ENCODE results near the gene SEC62. TPM values are rescaled to one million over a fixed set of nuclear protein-coding genes. Genes with fewer than 3 reads are reported as not detected.

SEC62 gene
- total and polyA plus RNA-seq, 2 experiments from 2014 or later, result 23.6 to 306 TPM

GRCh38 chr3:170023165-170023564 lies 56.6 kb downstream of the SEC62 start (continued):
- no peak for TF ChIP-seq REST (IDR thresholded peaks at IDR 0.05; ENCODE audit: unreplicated experiment)
- no peak for TF ChIP-seq ZNF331 (CRISPR knock-in tag; IDR thresholded peaks at IDR 0.05; ENCODE audit: low read depth)
- no peak for TF ChIP-seq EZH2phosphoT487 (IDR thresholded peaks at IDR 0.05; ENCODE audit: unreplicated experiment)
- TF ChIP-seq CTCF (conservative IDR thresholded peaks at IDR 0.05; ENCODE audit: low read depth in 2 of 2), result no peak
- no peak for TF ChIP-seq CREB1 (CRISPR knock-in tag; IDR thresholded peaks at IDR 0.05; ENCODE audit: low read depth)
- no peak for TF ChIP-seq ZNF114 (CRISPR knock-in tag; IDR thresholded peaks at IDR 0.05)
- no peak for TF ChIP-seq JUNB (IDR thresholded peaks at IDR 0.05; ENCODE audit: unreplicated experiment)
- TF ChIP-seq EZH2 (IDR thresholded peaks at IDR 0.05; ENCODE audit: low read depth, unreplicated experiment), result no peak
- no peak for TF ChIP-seq STAT1 (IDR thresholded peaks at IDR 0.05; ENCODE audit: unreplicated experiment)
- no peak for TF ChIP-seq POLR2AphosphoS5 (IDR thresholded peaks at IDR 0.05; ENCODE audit: low read depth)

- H3K27me3 Mint-ChIP-seq (ENCODE audit: insufficient read depth, low read depth, poor library complexity), result peaks cover 2% of the 10 kb centered on the region
- H3K36me3 ChIP-seq (ENCODE audit: insufficient read depth), result no peaks in the 10 kb centered on the region
- no peaks in the 10 kb centered on the region for H3F3A ChIP-seq (replicated peaks; ENCODE audit: low read depth)
- no peaks in the 10 kb centered on the region for H3K9me2 ChIP-seq (ENCODE audit: insufficient read depth)
- H3K4me3 ChIP-seq, result no peak overlapping the region
- DNase-seq (ENCODE audit: low spot score) (no peak), ATAC-seq (no peak)
- no peaks in the 10 kb centered on the region for H3K79me2 ChIP-seq (replicated peaks; ENCODE audit: insufficient read depth)
- no peak overlapping the region for H3K4me2 ChIP-seq
- H3K4me1 Mint-ChIP-seq, result no peaks in the 10 kb centered on the region
- H3K27me3 ChIP-seq (ENCODE audit: insufficient read depth), result no peaks in the 10 kb centered on the region
- H3K4me3 Mint-ChIP-seq, result no peak overlapping the region
- H3K4me1 ChIP-seq (ENCODE audit: insufficient read depth), result no peaks in the 10 kb centered on the region
- H3K36me3 Mint-ChIP-seq (ENCODE audit: low read depth), result no peaks in the 10 kb centered on the region
- H3K27ac Mint-ChIP-seq, result no peak overlapping the region
- H4K20me1 ChIP-seq (replicated peaks; ENCODE audit: insufficient read depth), result no peaks in the 10 kb centered on the region
- 0 out of 2 replicates have a peak overlapping the region, but pooled peaks have one; percentile 67 for H2AFZ ChIP-seq
- H3K27ac ChIP-seq (ENCODE audit: low read depth), result no peak overlapping the region
- no peaks in the 10 kb centered on the region for H3K9me3 Mint-ChIP-seq
- TF ChIP-seq EZH2 (IDR thresholded peaks at IDR 0.05; ENCODE audit: low read depth, unreplicated experiment), result no peak
- TF ChIP-seq ZNF331 (CRISPR knock-in tag; IDR thresholded peaks at IDR 0.05; ENCODE audit: low read depth), result no peak
- TF ChIP-seq CREB1 (CRISPR knock-in tag; IDR thresholded peaks at IDR 0.05; ENCODE audit: low read depth), result no peak
- no peak for TF ChIP-seq REST (IDR thresholded peaks at IDR 0.05; ENCODE audit: unreplicated experiment)
- no peak for TF ChIP-seq STAT1 (IDR thresholded peaks at IDR 0.05; ENCODE audit: unreplicated experiment)
- TF ChIP-seq, protein P1, sequence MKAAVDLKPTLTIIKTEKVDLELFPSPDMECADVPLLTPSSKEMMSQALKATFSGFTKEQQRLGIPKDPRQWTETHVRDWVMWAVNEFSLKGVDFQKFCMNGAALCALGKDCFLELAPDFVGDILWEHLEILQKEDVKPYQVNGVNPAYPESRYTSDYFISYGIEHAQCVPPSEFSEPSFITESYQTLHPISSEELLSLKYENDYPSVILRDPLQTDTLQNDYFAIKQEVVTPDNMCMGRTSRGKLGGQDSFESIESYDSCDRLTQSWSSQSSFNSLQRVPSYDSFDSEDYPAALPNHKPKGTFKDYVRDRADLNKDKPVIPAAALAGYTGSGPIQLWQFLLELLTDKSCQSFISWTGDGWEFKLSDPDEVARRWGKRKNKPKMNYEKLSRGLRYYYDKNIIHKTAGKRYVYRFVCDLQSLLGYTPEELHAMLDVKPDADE (IDR thresholded peaks at IDR 0.05), result no peak
- no peak for TF ChIP-seq POLR2AphosphoS5 (IDR thresholded peaks at IDR 0.05; ENCODE audit: low read depth)
- no peak for TF ChIP-seq EZH2phosphoT487 (IDR thresholded peaks at IDR 0.05; ENCODE audit: unreplicated experiment)
Measured at GRCh38 chr3:170024581-170024980, 58.0 kb downstream of the SEC62 start.

Data from GM23338 (cell line).